Psoas muscle (tissue), 8 donors: ENCODE results near the gene PAX2. TPM values are rescaled to one million over a fixed set of nuclear protein-coding genes. Genes with fewer than 3 reads are reported as not detected.

Source experiments
- ATAC-seq, 4 donors: fragments of 200-7000 bp; cut with Tn5 transposase; one replicate each; pipeline ENCODE4 v1.9.1; 2020; ENCODE audit warnings: moderate library complexity in 3 of 4, mild to moderate bottlenecking in 2 of 4
- DNase-seq, 2 donors: peaks; one replicate each; pipeline ENCODE4 v3.0.0-alpha.2; 2020
- H3K27ac ChIP-seq: fragments of 200-600 bp; one replicate; pipeline ENCODE4 v1.8.0; 2022
- H3K27me3 ChIP-seq, 3 donors: fragments of 200-600 bp in 1 of 3; one replicate each; pipeline versions ENCODE4 v1.6.1 to v1.8.0; 2013 to 2022; ENCODE audit warnings: low read length in 2 of 3, mild to moderate bottlenecking in 2 of 3, moderate library complexity in 1 of 3; ENCODE audit not compliant: insufficient read depth in 3 of 3
- H3K36me3 ChIP-seq, 2 donors: fragments of 200-600 bp in 1 of 2; one replicate each; pipeline versions ENCODE4 v1.6.1 to v1.8.0; 2013 to 2022; ENCODE audit warnings: low read depth in 1 of 2, mild to moderate bottlenecking in 1 of 2, moderate library complexity in 1 of 2; ENCODE audit not compliant: insufficient read depth in 1 of 2
- H3K4me1 ChIP-seq: fragments of 200-600 bp; one replicate; pipeline ENCODE4 v1.8.0; 2022
- H3K4me3 ChIP-seq: fragments of 200-600 bp; one replicate; pipeline ENCODE4 v1.8.0; 2022; ENCODE audit warnings: mild to moderate bottlenecking
- H3K9me3 ChIP-seq: fragments of 200-600 bp; one replicate; pipeline ENCODE4 v1.8.0; 2022
- CTCF ChIP-seq: fragments of 200-600 bp; IDR thresholded peaks from one replicate; pipeline ENCODE4 v1.8.0; 2022; ENCODE audit warnings: antibody characterized with exemption
- WGBS, 3 donors: extraction: QIAGEN DNeasy Blood & Tissue Kit; methylation state at CpG; one replicate each; pipeline versions ENCODE4 v1.1.6 to v1.1.7; 2013; 5-methylcytosine and 5-hydroxymethylcytosine counted together
- intact Hi-C, 2 donors: fragments of 100-400 bp; cut with DNase I; formaldehyde crosslinking; loops; one replicate each; pipeline versions ENCODE4 v1.11.0 to v1.14.2; 2022
- polyA plus RNA-seq, 3 donors: library from polyadenylated mRNA; stranded (reverse); fragments of 200-250 nt; gene quantifications; one replicate each; pipeline ENCODE4 v1.2.3, GENCODE V29; 2013
- total RNA-seq, 4 donors: library from RNA; stranded (reverse); fragmentation: NEBNext Ultra II Directional in 2 of 4; extraction: Animal tissue kit (Norgen Biotek cat#: 25700) in 2 of 4; gene quantifications; one replicate each; pipeline versions ENCODE4 v1.2.1 to v1.2.4, GENCODE V29; 2021 to 2023
- donor health status: healthy with polysubstance abuse.
- donor health status: DM: no; HTN: no; CAD: no; lungs with moderate emphysema.
- donor health status: Bipolar disorder and iron deficiency.
- donor health status: healthy.
- donor health status: DM: yes; HTN: yes; CAD: no.
- donor health status: DM: no; HTN: no; CAD: no.
- donor health status: DM: no; HTN: no; CAD: no.
- donor health status: DM: yes; HTN: yes; CAD: no.

Gene PAX2
- total and polyA plus RNA-seq, 7 donors = not detected

GRCh38 chr10:100810091-100810834 is 64.9 kb downstream of the PAX2 start:
- Histone ChIP-seq H3K4me1 (no peaks in the 10 kb centered on the region), H3K27ac (no peak overlapping the region), H3K36me3 (no peaks in the 10 kb centered on the region), H3K27me3 (peaks cover 0 to 66% (median 23%) of the 10 kb centered on the region in 3 donors), H3K4me3 (no peak overlapping the region), H3K9me3 (no peaks in the 10 kb centered on the region)
- ATAC-seq (no peak), DNase-seq (no peak)
- 82 to 86% (median 82%) methylated on average over 14 of the region's 14 CpGs for WGBS, 3 donors
- no peak for TF ChIP-seq CTCF
- intact Hi-C loops = no loop called here

- WGBS, 3 donors = 82 to 85% (median 85%) methylated on average over 7 of the region's 7 CpGs
- intact Hi-C loops = no loop called here
- no peak for ATAC-seq
- Histone ChIP-seq H3K27ac (no peak overlapping the region), H3K36me3 (no peaks in the 10 kb centered on the region), H3K9me3 (no peaks in the 10 kb centered on the region), H3K4me3 (no peak overlapping the region), H3K27me3 (peaks cover 0 to 61% (median 21%) of the 10 kb centered on the region in 3 donors), H3K4me1 (no peaks in the 10 kb centered on the region)
- TF ChIP-seq CTCF = no peak
- DNase-seq = no peak
These were observed 65.4 kb downstream of the PAX2 start for GRCh38 chr10:100810835-100811116.

DNA sequence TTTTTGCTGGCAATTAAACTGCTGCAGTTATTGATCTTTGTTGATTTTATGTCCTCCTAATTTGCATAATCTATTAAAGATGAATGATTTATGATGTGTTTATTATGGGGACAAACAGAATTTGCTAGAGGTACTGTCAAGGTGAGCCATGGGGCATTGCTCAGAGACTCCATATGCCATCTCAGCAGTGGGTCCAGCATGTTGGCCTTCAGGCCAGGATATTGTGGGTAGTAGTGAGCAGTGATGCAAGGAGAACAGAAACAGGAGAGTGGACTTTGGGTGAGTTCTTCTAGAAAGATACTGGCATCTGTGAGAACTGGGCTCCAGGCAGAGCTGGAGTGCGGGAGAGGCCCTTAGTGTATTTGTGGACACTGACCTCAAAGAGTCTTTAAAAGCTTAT is 65.9 kb downstream of the PAX2 start:
- ATAC-seq (no peak), DNase-seq (no peak)
- Histone ChIP-seq H3K4me3 (no peak overlapping the region), H3K4me1 (no peaks in the 10 kb centered on the region), H3K27ac (no peak overlapping the region), H3K9me3 (no peaks in the 10 kb centered on the region), H3K36me3 (no peaks in the 10 kb centered on the region), H3K27me3 (peaks cover 0 to 56% (median 16%) of the 10 kb centered on the region in 3 donors)
- intact Hi-C loops = no loop called here
- WGBS, 3 donors = 91 to 100% (median 100%) methylated on average over 1 of the region's 1 CpG
- TF ChIP-seq CTCF = no peak

DNA sequence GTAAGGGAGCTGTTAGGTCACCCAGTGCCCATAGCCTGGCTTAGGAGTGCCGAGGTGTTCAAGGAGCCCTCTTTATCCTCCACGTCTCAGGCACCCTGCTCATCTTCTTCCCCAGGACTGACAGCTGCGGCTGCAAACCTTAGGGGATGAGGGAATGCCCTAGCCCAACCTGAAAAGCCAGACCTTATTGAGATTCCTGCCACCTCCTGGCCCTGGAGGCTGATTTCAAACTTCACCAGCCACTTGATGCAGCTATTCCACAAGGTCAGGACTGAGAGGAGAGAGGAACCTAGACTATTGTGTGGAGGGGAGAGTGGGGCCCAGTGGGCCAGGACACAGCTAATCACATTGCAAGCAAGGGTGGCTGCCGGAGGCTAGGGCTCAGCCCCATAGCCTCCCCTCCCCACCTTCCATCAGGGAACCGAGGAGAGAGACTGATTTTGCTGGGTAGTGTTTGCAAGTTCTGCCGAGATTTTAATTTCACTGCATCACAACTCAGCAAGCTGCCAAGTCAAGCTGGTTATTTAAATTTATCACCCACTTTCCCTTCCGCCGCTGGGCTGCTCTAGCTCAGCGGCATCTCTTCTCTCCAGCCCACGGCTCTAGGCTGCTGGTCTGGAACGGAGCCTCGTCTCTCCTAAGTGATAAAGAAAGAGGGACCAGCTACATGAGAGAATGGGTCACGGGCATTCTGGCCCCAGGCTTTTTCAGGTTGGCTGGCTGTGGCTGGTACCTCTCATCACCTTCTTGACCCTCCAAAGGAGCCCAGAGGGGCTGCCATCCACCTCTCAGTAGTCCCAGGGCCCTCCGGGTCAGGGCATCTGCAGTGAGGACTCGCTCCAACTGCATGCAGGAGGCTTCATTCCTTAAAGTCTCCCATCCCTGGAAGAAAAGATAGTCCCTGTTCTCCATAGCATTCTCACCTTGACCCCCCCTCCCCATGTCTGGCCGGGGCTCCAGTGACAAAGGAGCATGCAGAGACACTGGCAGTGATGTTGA is 66.7 kb downstream of the PAX2 start:
- ATAC-seq (no peak), DNase-seq (no peak)
- WGBS, 3 donors = 63 to 68% (median 65%) methylated on average over 16 of the region's 16 CpGs
- Histone ChIP-seq H3K27ac (no peak overlapping the region), H3K4me3 (no peak overlapping the region), H3K36me3 (no peaks in the 10 kb centered on the region), H3K4me1 (no peaks in the 10 kb centered on the region), H3K9me3 (no peaks in the 10 kb centered on the region), H3K27me3 (peaks cover 0 to 55% (median 14%) of the 10 kb centered on the region in 3 donors)
- intact Hi-C loops = no loop called here
- no peak for TF ChIP-seq CTCF
